H1 (cell line): Measurements from ENCODE around the gene ACTA2.

Source experiments
- CEBPB ChIP-seq: IDR thresholded peaks from 2 replicates; pipeline ENCODE4 v1.6.1; 2012; ENCODE audit warnings: low read depth, low read length
- KDM5A ChIP-seq: fragments of 200-600 bp; IDR thresholded peaks from 2 replicates; pipeline ENCODE4 v1.7.1; 2012; ENCODE audit warnings: mild to moderate bottlenecking, low read length, inconsistent platforms, mixed read lengths
- POLR2A ChIP-seq, 2 experiments: IDR thresholded peaks; 1 replicate in 1 of 2; 2 replicates in 1 of 2; pipeline ENCODE4 v1.6.1; 2011; ENCODE audit warnings: low read depth in 2 of 2, low read length in 2 of 2, mild to moderate bottlenecking in 2 of 2; ENCODE audit errors: control extremely low read depth in 1 of 2
- SAP30 ChIP-seq: fragments of 300-600 bp; sonication (generic); IDR thresholded peaks from 2 replicates; pipeline ENCODE4 v1.7.1; 2012; ENCODE audit warnings: low read length, moderate library complexity, mild to moderate bottlenecking, inconsistent platforms; ENCODE audit not compliant: insufficient read depth, insufficient replicate concordance
- TBP ChIP-seq: IDR thresholded peaks from 2 replicates; pipeline ENCODE4 v1.6.1; 2011; ENCODE audit warnings: low read depth, low read length, improper control_type of control experiment
- YY1 ChIP-seq: IDR thresholded peaks from 2 replicates; pipeline ENCODE4 v1.6.1; 2011; ENCODE audit warnings: low read depth, mild to moderate bottlenecking, low read length
- ZNF274 ChIP-seq: IDR thresholded peaks from 2 replicates; pipeline ENCODE4 v1.7.0; 2012; ENCODE audit warnings: low read length, borderline replicate concordance; ENCODE audit errors: extremely low read depth
- TF ChIP-seq, protein P1 (sequence below), 3 experiments: IDR thresholded peaks; 1 replicate in 2 of 3; 2 replicates in 1 of 3; pipeline versions ENCODE4 v1.5.1 to v1.6.1; 2011; ENCODE audit warnings: low read length in 3 of 3, mild to moderate bottlenecking in 3 of 3, inconsistent platforms in 2 of 3, low read depth in 1 of 3, moderate library complexity in 1 of 3; ENCODE audit not compliant: insufficient read depth in 1 of 3; ENCODE audit errors: control extremely low read depth in 1 of 3
- TF ChIP-seq, protein P2 (sequence below): IDR thresholded peaks from 2 replicates; pipeline ENCODE4 v1.6.1; 2011; ENCODE audit warnings: low read length, improper control_type of control experiment

DNA sequence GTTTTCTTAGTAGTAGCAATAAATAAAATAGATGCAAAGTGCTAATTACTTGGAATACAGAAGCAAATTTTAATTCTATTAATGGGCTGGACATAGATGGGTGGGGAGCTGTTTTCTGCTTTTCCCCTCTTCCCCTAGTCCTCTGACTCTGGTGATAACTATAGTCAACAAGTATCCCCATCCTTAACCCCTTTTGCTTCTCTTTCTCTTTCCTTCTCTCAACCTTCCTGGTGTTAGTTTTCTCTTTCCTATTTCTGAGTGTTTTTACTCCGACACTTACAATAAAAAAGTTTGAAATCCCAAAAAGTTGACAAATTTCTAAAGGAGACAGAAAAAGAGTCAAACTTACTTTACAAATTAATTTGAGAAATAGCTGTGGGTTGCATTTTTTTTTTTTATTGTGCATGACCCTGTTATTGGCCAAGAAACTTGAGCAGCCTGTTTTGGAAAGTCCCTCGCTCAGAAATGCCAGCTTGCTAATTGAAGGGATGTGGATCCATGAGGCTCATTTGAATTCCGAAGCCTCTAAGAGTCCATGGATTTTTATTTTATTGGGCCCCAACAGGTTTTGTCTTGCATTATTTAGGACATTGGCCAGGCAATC lies 40.5 kb upstream of the ACTA2 start:
- TF ChIP-seq, protein P1, sequence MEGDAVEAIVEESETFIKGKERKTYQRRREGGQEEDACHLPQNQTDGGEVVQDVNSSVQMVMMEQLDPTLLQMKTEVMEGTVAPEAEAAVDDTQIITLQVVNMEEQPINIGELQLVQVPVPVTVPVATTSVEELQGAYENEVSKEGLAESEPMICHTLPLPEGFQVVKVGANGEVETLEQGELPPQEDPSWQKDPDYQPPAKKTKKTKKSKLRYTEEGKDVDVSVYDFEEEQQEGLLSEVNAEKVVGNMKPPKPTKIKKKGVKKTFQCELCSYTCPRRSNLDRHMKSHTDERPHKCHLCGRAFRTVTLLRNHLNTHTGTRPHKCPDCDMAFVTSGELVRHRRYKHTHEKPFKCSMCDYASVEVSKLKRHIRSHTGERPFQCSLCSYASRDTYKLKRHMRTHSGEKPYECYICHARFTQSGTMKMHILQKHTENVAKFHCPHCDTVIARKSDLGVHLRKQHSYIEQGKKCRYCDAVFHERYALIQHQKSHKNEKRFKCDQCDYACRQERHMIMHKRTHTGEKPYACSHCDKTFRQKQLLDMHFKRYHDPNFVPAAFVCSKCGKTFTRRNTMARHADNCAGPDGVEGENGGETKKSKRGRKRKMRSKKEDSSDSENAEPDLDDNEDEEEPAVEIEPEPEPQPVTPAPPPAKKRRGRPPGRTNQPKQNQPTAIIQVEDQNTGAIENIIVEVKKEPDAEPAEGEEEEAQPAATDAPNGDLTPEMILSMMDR (IDR thresholded peaks at IDR 0.05; ENCODE audit: control extremely low read depth in 1 of 3, insufficient read depth in 1 of 3, low read depth in 1 of 3, low read length in 3 of 3): no peak
- TF ChIP-seq, protein P2, sequence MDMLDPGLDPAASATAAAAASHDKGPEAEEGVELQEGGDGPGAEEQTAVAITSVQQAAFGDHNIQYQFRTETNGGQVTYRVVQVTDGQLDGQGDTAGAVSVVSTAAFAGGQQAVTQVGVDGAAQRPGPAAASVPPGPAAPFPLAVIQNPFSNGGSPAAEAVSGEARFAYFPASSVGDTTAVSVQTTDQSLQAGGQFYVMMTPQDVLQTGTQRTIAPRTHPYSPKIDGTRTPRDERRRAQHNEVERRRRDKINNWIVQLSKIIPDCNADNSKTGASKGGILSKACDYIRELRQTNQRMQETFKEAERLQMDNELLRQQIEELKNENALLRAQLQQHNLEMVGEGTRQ: no peak
- TF ChIP-seq SAP30 (no peak), ZNF274 (no peak), KDM5A (no peak), POLR2A (IDR thresholded peaks at IDR 0.05; ENCODE audit: control extremely low read depth in 1 of 2, low read depth in 2 of 2, low read length in 2 of 2) (no peak), YY1 (no peak), TBP (no peak), CEBPB (no peak)
